ENCODE measurements around the gene OR4P4.

DNA sequence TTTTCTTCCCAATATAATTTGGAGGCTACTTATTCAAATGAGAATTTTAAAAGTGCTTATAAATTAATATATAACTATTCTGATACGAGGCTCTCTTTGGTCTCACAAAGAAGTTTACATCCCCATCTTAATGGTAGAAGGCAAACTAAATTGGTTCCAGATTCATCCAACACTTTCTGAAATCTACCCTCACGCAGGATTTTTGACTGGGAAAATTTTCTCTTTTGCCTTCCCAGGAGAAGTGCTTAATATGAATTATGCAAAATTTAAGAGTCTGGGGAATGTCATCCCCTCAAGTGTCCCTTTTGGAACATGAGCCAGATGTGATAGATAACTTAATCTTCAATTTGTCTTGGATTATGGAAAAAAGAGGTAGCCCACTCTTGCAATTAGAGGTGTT is 27.4 kb upstream of the OR4P4 start, which contains the start of gene OR4C11:
- TF ChIP-seq, protein P1, sequence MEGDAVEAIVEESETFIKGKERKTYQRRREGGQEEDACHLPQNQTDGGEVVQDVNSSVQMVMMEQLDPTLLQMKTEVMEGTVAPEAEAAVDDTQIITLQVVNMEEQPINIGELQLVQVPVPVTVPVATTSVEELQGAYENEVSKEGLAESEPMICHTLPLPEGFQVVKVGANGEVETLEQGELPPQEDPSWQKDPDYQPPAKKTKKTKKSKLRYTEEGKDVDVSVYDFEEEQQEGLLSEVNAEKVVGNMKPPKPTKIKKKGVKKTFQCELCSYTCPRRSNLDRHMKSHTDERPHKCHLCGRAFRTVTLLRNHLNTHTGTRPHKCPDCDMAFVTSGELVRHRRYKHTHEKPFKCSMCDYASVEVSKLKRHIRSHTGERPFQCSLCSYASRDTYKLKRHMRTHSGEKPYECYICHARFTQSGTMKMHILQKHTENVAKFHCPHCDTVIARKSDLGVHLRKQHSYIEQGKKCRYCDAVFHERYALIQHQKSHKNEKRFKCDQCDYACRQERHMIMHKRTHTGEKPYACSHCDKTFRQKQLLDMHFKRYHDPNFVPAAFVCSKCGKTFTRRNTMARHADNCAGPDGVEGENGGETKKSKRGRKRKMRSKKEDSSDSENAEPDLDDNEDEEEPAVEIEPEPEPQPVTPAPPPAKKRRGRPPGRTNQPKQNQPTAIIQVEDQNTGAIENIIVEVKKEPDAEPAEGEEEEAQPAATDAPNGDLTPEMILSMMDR (IDR thresholded peaks at IDR 0.05; ENCODE audit: poor library complexity, severe bottlenecking) = no peak
- TF ChIP-seq, protein P2, sequence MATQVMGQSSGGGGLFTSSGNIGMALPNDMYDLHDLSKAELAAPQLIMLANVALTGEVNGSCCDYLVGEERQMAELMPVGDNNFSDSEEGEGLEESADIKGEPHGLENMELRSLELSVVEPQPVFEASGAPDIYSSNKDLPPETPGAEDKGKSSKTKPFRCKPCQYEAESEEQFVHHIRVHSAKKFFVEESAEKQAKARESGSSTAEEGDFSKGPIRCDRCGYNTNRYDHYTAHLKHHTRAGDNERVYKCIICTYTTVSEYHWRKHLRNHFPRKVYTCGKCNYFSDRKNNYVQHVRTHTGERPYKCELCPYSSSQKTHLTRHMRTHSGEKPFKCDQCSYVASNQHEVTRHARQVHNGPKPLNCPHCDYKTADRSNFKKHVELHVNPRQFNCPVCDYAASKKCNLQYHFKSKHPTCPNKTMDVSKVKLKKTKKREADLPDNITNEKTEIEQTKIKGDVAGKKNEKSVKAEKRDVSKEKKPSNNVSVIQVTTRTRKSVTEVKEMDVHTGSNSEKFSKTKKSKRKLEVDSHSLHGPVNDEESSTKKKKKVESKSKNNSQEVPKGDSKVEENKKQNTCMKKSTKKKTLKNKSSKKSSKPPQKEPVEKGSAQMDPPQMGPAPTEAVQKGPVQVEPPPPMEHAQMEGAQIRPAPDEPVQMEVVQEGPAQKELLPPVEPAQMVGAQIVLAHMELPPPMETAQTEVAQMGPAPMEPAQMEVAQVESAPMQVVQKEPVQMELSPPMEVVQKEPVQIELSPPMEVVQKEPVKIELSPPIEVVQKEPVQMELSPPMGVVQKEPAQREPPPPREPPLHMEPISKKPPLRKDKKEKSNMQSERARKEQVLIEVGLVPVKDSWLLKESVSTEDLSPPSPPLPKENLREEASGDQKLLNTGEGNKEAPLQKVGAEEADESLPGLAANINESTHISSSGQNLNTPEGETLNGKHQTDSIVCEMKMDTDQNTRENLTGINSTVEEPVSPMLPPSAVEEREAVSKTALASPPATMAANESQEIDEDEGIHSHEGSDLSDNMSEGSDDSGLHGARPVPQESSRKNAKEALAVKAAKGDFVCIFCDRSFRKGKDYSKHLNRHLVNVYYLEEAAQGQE (IDR thresholded peaks at IDR 0.05; ENCODE audit: borderline replicate concordance) = no peak
- TF ChIP-seq TAF1 (IDR thresholded peaks at IDR 0.05; ENCODE audit: low read depth) = no peak
- no peak for TF ChIP-seq POLR2AphosphoS5 (IDR thresholded peaks at IDR 0.05)
- TF ChIP-seq EZH2 (IDR thresholded peaks at IDR 0.05; ENCODE audit: borderline replicate concordance, insufficient read depth, low read length, poor library complexity, severe bottlenecking) = no peak
- TF ChIP-seq EP300 (conservative IDR thresholded peaks at IDR 0.05; ENCODE audit: poor library complexity, severe bottlenecking) = no peak

All from neural cell (in vitro differentiated cells).